ENCODE results near the gene MYO1B. TPM values are rescaled to one million over a fixed set of nuclear protein-coding genes. Genes with fewer than 3 reads are reported as not detected.
A peak's percentile ranks its signal among the peaks of the same experiment; 100 is the strongest.

MYO1B gene
- total RNA-seq, 1 donor from 2014 or later = 51.0 TPM

DNA sequence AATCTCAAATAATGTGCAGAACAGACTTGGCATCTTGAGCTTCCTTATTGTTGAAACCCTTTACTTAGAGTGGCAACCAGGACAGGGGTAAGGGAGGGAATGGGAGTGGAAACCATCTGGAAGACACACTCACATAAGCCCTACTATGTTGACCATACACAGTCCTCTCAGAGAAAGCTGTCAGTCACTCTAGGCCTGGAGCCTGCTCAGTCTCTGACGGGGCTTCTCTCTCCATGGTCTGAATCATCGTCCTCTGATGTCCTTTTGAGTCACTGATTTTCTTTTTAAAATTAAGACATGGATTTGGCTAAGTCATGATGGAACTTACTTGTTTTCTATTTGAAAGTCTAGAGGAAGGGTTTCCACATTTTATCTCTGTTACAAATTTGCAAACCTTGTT is 74.0 kb downstream of the MYO1B start:
- DNase-seq (ENCODE audit: low spot score) = no peak

DNA sequence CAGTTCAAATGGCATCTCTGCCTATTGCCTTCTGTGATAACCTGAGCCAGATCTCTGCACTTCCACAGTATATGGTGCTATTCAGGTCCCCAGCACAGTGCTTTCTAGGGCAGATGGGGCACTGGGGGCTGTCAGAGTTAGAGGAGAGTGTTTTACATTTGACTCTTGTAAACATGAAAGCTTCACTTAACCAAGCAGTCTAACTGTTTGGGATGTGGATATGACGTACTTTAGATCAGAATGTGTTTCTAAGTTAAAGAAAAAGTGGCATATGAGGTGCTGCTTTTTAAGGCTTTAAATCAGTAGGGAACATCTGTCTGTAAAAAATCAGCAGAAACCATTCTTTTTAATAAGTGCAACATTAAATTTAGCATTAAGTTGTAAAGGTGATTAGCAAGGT is 75.7 kb downstream of the MYO1B start:
- no peak for DNase-seq (ENCODE audit: low spot score)

DNA sequence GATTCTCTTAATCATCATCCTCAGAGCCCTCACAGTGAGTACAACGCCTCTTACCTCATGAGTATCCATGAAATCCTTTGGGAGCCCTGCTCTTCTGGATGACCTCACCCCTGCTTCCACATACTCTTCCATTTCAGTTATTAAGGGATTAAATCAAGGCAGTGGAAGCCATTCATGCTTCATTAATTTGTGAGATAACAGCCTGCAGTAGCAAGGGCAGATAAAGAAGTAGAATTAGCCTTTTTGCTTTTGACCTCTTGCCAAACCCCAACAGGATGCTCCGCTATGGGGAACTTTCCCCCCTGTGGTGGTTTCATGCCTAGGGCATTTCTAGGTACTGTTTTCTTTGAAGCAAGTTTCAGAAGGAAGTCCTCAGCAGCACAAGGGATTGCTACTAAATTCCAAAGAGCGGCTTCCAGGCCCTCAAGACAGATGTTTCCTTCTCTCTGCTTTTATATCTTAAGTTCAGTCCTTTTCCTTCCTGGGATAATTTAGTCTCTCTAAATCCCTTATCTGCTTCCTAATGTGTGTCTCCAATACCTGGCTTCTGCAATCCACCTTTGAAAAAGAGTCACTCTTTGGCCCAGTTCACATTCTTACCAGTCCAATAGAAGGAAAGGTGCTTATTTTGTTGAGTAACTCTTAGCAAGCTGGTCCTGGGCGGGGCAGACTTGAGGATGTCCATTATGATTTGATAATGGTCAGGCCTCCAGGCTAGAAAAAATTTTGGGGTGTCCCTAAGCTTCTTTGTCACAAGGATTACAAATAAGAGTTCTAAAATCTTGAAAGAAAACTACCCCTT is 76.9 kb downstream of the MYO1B start:
- DNase-seq (ENCODE audit: low spot score) = peak; percentile 26

DNA sequence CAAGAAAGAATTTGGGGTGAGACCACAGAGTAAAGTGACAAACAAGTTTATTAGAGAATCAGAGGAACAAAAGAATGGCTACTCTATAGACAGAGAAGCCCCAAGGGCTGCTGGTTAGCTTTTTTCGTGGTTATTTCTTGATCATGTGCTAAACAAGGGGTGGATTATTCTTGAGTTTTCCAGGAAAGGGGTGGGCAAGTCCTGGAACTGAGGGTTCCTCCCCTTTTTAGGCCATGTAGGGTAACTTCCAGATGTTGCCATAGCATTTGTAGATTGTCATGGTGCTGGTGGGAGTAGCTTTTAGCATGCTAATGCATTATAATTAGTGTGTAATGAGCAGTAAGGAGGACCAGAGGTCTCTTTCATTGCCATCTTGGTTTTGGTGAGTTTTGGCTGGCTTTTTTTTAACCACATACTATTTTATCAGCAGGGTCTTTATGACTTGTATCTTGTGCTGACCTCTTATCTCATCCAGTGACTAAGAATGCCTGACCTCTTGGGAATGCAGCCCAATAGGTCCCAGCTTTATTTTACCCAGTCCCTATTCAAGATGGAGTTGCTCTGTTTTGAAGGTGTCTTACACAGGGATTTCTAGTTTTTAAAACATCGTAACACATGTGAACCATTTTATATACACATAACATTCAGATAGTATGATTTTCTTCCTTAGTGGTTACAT is 77.8 kb downstream of the MYO1B start:
- no peak for DNase-seq (ENCODE audit: low spot score)

DNA sequence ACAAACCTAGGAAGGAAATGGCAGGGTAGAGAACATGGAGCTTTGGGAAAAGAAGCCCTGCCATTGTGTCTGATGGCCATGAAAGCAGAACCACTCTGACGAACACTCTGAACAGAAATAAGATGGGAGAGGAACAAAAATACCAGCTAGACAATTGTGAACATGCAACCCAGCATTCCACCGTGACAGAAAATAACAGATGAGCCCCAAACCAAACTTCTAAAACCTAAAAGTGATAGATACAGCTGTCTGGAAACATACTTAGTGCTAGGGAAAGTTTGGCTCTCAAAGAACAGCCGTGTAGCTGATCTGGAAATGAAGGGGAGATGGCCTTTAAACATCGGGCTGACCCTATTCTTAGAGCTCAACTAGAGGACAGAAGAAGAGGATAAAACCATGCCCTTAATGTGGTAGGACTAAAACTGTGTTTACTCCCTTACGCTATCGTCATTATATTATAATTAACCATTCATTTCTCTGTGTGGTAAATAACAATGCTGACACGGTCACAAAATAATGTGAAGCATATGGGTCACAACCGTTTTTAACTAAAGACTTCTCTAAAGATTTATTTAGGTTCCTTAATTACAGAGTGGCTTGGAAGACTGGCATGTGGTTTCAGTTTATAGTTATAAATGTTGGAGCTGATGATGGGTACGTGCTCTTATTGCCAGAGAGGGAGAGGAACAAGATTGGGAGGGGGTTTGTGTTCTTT is 80.6 kb downstream of the MYO1B start:
- DNase-seq (ENCODE audit: low spot score) = no peak

DNA sequence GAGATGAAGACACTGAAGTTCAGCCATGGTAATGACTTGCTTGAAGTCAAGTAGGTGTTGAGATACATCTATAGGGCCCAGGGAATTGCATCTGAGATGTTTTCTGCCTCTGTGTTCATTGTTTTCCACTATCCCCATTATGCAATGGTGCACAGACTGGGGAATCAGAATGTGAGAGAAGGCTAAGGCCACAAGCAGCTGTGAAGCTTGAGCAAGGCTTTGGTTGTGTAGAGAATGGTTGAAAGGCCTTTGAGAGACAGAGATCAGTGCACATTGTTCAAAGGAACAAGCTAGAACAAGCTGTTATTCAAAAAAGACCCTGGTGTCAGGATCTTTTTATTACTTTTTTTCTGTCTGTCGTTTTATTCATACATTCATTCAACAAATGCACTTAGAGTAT is 82.3 kb downstream of the MYO1B start:
- no peak for DNase-seq (ENCODE audit: low spot score)

DNA sequence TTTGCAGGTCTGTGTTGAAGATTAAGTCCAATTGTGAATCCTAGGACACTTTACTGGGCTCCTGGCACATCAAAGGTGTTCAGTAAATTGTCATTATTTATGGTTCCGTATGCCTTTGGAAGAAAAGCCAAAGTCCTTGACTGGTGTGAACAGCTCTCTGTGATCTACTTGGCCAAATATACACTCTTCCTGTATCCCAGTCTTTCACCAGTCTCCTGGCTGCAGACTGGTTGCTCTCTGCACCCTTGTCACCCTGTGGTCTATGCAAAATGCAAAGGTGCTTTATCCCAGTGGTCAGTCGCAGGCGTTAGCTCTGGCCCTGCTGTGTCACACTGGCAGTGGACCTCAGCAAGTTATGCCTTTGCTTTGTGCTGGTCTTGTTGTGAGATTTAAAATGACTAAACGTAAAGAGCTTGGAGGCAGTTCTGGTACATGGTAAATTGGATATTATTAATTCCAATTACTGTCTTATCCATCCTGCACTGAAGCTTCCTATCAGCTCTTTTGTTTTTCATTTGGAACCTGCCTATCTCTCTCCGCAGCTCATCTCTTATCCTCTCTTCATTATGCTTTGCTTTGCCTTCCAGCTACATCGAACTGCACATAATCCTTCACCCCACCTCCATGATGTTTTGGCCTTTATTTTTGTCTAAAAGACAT is 83.1 kb downstream of the MYO1B start:
- no peak for DNase-seq (ENCODE audit: low spot score)

DNA sequence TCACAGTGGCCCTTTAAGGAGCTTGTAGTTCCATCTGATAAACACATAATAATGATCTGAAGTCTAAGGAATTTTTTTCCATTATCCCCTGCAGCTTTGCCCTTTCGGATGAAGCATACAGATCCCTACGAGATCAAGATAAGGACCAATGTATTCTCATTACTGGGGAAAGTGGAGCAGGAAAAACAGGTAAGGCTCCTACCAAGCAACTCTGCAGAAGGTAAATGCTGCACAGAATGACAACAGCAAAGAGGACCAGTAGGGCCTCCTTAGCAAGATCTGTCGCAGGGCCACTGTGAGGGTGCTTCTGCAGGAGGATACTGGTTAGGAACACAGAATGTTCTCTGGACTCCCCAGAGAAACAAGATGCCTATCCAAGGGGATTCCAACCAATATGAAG is 84.6 kb downstream of the MYO1B start:
- no peak for DNase-seq (ENCODE audit: low spot score)

DNA sequence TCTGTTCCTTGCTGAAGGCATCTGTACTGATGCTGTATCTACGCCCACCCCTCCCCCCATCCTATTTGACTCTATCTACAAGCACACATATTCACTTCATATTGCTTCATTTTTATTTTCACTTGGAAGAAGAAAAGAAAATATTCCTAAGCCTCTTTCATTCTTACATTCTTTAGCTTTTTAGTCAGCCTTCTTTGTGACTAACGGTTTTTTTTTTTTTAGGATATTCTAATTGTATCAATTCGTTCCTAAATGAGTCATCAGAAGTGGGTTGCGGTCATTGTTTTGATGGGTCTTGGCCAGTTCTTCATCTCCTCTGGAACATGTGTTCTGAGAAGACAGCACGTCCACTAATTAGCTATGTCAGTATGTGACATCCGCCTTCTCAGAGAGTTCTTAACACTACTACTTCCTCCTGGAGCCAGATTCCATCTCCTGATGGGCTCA is 88.7 kb downstream of the MYO1B start:
- DNase-seq (ENCODE audit: low spot score) = no peak

DNA sequence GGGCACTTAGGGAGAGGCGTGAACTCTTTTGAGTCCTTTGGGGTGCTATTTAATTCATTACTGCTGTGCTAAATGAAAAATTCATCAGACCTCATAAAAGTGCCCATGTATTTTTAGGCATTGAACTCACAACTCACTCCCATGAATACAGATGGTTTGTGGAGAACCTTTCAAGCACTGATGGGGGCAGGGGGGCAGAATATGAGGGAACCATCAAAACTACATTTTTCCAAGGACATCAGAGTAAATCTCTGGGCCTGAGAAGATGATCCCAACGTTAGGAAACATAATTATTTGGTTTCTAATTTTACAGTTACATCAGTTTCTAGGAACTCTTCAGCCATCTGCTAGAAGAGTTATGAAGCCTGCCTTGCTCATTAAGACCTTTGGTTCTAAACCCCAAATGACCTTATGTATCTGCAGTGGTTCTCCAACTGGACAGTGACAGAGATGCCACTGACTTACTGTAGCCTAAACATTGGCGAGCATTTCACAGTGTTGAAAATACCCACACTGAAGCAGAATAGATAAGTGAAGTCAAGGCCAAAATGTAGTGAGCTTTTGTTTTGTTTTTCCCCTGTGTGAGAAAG is 90.8 kb downstream of the MYO1B start:
- no peak for DNase-seq (ENCODE audit: low spot score)

DNA sequence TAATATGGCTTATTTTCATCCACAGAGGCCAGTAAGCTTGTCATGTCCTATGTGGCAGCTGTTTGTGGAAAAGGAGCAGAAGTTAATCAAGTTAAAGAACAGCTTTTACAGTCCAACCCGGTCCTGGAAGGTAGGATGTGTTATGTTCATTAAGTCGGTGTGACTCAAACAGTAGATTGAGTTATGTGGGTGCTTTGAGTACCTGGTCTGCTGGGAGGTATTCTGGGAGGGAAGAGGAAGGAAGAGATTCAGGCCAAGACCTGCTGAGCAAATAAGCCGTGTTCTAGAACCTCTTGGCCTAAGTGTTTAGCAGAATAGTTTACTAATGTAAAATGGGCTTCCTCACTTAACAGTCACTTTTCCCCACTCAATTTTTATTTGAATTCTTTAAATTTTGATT is 96.2 kb downstream of the MYO1B start:
- DNase-seq (ENCODE audit: low spot score) = no peak

DNA sequence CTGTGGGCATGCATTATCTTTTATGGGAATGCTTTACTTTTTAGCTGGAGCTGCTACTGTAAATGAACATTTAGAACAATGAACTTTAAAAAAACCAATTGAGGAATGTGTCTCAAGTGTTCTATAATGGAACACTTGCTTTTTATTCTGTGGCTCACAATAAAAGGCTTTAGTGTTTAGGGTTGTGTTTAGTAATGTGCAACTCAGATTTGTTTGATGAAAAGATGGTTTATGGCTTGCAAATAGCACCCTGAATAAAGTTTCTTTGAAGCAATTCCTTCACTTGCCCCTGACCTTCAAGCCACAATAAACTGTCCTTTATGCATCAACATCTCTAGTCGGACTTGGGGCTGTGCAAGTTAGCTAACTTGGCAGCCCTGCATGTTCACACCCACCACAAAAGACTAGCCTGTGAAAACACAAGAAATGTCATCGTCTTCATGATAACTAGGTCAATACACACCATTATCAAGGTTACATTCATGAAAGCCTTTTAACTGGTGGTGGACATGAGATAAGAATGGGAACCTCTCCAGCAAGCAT is 98.7 kb downstream of the MYO1B start:
- DNase-seq (ENCODE audit: low spot score) = peak; percentile 13

DNA sequence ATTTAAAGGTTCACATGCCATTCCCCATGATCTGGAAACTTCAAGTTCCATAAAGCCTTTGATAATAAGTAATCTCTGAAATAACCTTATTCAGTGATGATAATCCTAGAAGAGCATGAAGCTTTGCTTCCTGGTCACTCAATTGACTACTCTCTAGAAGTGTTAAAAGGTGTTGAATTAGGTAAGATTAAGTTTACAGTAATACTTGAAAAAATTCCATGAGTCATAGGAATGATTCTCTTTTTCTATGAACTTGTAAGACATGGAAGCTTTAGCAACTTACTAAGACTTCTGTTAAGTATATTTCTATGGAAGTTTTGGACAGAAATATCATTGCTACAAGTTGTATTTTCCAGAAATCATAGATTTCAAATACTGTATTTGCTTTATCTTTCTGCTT is 100.6 kb downstream of the MYO1B start:
- DNase-seq (ENCODE audit: low spot score) = no peak

DNA sequence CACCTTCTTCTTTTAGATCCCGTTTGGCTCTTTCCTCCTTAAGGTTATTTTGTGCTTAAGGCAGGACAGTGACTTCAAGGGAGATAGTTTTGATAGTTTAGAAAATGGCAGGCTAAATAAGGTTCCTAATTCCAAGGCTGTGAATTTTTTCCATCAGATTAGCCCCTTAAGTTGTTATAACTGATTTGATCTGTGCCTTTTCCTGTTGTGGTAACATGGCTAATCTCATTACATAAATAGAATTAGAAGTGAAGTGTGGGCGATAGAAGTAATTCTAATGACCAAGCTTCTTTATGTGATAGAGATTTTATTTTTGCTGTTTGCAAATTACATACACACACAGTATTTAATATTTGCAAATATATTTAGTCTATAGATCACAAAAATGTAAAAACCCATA is 102.0 kb downstream of the MYO1B start:
- DNase-seq (ENCODE audit: low spot score) = no peak

DNA sequence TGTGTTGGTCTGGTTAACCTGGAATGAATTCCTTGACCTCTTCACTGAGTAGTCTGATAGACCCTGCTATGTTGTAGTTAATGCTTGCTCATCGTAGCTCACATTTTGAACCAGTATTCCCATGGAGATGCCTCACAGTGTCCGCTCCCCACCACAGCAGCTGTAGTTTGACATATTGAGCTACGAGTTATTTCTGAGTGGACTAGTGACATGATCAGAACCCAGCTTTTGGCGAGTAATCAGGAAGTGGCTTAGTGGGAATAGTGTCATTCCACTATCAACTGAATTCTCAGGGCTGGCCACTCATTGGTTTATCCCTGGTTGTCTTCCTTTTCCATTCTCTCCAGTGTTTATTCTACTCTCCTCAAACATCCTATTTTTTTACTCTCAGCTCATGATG is 102.7 kb downstream of the MYO1B start:
- DNase-seq (ENCODE audit: low spot score) = no peak

DNA sequence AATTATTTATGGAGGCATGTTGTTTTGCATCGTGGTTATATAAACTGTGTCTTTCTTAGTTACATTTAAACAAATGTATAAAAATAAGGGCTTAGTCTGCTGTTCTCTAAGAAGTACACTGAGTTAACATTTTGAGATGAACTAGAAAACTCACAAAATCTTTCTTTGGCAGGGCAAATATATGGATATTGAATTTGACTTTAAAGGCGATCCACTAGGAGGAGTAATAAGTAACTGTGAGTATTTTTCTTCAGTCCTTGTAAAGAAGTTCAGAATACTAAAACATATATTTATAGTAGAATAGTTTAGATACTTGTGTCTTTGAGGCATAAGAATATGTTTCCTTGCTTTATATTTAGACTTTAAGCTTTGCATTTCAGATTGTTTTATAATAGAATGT is 104.8 kb downstream of the MYO1B start:
- no peak for DNase-seq (ENCODE audit: low spot score)

DNA sequence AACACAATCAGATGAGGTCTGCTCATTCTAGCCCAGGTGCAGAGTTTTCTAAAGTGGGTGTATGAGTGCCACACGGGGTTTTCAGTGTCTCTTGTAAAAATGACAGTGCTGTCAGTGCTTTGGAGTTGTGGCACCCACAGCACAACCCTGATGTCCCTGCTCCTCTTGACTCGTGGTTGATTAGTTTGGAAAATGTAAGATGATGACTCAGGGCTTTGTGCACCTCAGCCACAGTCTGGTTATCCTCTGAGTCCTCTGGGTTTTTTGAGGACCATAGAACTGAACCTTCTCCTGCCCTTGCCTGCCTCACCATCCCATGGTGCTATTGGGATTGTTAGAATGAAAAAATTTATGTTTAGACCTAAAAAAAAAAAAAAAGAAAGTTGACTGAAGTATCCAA is 105.6 kb downstream of the MYO1B start:
- DNase-seq (ENCODE audit: low spot score) = no peak

DNA sequence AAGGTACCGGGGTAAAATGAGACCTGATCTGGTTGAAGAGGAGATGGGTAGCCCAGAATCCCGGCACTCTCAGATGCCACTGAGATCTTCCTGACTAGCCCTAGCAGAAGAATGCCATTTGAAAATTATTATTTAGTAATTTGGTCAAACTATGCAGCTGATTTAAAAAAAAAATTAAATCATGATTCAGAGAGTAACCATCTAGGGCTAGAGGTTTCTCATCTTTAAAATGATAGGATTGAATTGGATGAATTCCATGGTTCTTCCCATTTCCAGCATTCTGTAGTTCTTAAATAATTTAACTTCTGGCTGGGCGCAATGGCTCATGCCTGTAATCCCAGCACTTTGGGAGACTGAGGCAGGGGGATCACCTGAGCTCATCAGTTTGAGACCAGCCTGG is 106.1 kb downstream of the MYO1B start:
- no peak for DNase-seq (ENCODE audit: low spot score)

DNA sequence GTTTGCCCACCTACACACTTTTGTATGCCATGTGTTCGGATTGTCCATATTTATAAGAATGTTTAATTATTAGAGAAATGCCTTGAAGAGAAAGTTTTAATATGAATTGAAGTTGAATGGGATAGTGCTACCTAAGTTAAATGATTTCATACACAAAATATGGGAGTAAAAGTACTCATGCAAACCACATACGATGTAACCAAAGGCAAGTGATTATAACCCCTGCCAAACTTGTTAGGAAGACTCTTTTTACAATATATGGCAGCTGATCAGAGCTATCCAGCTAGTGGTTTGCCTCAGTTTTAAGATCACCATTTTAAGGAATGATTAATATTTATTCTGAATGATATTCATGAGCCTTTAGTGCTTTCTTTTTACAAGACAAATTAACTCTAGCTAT is 106.7 kb downstream of the MYO1B start:
- DNase-seq (ENCODE audit: low spot score) = no peak

DNA sequence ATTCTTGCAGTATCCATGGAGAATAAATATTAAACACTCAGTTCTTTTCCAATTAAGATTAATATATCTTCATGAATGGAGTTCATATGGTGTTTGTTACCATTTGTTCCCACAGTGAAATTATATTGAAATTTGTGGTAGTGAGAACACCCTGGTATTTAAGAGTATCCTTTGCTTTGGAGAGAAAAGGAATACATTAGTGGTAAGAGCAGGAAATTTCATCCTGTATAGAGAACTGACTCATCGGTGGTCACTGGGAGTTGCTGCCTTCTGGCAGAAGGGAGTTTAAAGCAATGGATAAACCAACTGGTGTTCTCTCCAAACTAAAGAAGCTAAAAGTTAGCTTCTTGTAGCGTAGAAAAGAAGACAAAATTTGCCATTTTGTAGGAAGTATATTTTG is 107.3 kb downstream of the MYO1B start:
- no peak for DNase-seq (ENCODE audit: low spot score)

DNA sequence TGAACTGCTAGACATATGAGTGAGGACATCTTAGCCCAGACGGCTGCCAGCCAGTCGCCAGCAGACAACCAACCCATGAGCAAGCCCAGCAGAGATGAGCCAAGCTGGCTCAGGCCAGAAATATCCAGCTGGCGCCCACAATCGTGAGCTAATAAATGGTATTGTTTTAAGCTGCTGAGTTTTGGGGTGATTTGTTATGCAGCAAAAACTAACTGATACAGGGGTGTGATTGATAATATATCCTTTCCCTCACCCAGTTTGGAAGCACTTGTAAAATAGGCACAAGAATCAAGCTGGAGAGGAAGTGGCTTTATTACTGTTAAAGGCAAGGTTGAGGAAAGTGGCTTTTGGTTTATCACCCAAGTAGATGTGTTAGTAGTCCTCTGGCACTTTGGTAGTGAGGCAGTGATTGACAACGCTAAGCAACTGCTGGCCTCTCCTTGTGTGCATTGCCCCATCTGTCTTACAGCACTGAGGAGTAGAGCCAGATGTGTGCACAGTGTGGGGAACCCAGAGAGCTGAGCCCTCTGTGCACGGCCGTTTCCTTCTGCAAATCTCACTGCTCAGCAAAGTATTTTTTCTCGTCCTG is 110.1 kb downstream of the MYO1B start:
- DNase-seq (ENCODE audit: low spot score) = no peak

Measured in umbilical cord (tissue), 2 donors.